ENCODE results near the gene PPP1R9B.

PPP1R9B gene, protein sequence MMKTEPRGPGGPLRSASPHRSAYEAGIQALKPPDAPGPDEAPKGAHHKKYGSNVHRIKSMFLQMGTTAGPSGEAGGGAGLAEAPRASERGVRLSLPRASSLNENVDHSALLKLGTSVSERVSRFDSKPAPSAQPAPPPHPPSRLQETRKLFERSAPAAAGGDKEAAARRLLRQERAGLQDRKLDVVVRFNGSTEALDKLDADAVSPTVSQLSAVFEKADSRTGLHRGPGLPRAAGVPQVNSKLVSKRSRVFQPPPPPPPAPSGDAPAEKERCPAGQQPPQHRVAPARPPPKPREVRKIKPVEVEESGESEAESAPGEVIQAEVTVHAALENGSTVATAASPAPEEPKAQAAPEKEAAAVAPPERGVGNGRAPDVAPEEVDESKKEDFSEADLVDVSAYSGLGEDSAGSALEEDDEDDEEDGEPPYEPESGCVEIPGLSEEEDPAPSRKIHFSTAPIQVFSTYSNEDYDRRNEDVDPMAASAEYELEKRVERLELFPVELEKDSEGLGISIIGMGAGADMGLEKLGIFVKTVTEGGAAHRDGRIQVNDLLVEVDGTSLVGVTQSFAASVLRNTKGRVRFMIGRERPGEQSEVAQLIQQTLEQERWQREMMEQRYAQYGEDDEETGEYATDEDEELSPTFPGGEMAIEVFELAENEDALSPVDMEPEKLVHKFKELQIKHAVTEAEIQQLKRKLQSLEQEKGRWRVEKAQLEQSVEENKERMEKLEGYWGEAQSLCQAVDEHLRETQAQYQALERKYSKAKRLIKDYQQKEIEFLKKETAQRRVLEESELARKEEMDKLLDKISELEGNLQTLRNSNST

DNA sequence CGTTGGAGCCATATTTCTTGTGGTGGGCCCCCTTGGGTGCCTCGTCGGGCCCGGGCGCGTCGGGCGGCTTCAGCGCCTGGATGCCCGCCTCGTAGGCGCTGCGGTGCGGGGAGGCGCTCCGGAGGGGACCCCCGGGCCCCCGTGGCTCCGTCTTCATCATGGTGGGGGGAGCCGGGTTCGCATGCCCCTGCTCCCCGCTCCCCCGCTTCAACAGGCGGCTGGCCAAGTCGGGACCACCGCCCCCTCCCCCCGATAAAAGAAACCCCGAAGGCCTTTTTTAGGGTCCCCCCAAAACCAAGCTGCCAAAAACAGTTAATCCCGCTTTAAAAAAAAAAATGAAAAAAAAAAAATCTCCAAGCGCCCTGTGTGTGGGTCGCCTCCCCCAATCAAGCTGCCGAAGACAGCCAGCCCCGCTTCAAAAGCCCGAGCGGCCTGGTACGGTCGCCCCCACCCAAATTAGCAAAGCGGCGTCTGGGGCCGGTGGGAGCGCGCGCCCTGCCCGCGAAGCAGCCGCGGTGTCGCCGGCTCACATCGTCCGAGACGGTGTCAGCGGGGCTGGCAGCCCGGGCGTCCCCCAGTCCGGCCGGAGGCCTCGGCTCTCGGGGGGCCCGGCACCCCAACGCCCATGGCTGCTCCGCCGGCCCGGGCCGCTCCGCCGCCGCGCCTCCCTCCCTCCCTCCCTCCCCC is at the start of gene PPP1R9B:
Gene PPP1R9B (minus strand): TSS at position 324 of the 687 bp plus-strand sequence. CDS start 164 bp downstream, at position 160.
- TF ChIP-seq, protein P1, sequence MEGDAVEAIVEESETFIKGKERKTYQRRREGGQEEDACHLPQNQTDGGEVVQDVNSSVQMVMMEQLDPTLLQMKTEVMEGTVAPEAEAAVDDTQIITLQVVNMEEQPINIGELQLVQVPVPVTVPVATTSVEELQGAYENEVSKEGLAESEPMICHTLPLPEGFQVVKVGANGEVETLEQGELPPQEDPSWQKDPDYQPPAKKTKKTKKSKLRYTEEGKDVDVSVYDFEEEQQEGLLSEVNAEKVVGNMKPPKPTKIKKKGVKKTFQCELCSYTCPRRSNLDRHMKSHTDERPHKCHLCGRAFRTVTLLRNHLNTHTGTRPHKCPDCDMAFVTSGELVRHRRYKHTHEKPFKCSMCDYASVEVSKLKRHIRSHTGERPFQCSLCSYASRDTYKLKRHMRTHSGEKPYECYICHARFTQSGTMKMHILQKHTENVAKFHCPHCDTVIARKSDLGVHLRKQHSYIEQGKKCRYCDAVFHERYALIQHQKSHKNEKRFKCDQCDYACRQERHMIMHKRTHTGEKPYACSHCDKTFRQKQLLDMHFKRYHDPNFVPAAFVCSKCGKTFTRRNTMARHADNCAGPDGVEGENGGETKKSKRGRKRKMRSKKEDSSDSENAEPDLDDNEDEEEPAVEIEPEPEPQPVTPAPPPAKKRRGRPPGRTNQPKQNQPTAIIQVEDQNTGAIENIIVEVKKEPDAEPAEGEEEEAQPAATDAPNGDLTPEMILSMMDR (conservative IDR thresholded peaks at IDR 0.05; ENCODE audit: low read depth, low read length), result no peak
- H3K4me3 ChIP-seq (ENCODE audit: low read depth, low read length), result peak within 1 kb of the TSS; percentile 86
- DNase-seq (ENCODE audit: low read depth), result no peak

DNA sequence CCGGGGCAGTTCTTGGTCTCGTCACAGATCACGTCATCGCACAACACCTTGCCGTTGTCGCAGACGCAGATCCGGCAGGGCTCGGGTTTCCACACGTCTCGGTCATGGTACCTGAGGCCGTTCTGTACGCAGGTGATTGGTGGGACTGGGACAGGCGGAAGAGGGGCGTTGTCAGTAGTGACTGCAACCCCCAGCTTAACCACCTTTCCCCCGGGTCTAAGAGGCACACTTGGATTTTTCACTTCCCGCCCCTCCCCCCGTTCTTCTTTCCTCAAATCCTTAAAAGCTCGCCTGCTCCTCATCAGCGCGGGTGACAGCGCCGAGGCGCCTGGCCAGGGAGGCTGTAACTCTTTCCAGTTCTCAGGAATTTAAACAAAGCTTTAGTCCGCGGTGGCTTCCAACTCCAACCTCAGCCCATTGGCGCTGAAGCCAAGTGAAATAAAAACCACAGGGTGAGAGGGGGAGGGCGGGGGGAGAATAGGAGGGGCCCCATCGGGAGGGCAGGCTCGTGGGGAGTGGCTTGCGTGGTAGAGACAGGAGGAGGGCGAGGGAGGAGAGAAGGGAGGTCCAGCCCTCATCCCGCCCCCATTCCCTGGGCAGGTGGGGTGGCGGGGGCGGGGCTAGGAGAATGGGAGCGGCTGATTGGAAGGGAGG is 49.5 kb upstream of the PPP1R9B start:
- peak; percentile 99 for DNase-seq (ENCODE audit: low read depth)
- TF ChIP-seq, protein P1 (conservative IDR thresholded peaks at IDR 0.05; ENCODE audit: low read depth, low read length), result no peak
- peak overlapping the region; percentile 98 for H3K4me3 ChIP-seq (ENCODE audit: low read depth, low read length)

DNA sequence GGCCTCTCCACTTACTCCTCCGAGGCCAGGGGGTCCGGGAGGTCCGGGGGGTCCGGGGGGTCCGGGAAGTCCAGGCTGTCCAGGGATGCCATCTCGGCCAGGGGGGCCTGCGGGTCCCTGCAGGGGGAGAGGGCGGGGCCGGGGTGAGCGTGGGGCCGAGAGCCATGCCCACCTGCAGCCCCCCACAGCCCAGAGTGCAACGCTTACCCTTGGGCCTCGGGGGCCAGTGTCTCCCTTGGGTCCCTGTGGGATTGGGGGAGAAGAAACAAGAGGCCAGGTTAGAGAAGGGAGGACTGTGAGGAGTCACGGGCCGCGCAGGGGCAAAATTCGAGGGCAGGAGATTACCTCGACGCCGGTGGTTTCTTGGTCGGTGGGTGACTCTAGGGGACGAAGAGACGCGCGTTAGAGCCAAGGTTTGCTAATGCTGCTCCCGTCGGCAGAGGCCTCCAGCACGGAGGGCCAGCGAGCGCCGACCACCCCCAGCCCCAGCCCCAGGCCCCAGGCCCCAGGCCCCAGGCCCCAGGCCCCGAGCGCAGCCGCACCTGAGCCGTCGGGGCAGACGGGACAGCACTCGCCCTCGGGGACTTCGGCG is 48.8 kb upstream of the PPP1R9B start:
- DNase-seq (ENCODE audit: low read depth), result peak; percentile 27
- peak overlapping the region; percentile 98 for H3K4me3 ChIP-seq (ENCODE audit: low read depth, low read length)
- TF ChIP-seq, protein P1 (conservative IDR thresholded peaks at IDR 0.05; ENCODE audit: low read depth, low read length), result no peak

DNA sequence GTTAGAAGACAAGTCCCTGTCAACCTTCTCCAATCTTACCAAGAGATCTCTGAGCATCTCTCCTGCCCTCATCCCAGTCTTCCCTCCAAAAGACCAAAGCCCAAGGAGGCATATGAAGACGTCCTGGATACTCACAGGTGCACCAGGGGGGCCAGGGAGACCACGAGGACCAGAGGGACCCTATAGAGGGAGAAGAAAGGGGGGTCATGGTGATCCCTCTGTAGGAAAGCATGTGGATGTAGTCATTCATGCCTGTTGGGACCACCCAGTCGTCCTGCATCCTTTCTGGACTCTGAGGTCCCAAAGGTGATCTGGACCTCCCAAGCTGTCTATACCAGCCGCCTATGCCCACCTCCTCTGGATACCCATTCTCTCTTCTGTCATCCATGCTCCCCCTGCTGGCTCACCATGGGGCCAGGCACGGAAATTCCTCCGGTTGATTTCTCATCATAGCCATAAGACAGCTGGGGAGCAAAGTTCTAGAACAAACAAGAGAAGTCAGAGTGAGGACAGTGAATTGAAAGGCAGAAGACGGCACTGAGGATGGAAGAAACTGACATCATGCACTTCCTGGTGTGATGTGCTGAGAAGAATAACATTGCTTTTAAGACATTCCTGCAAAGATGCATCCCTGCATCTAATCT is 47.7 kb upstream of the PPP1R9B start:
- TF ChIP-seq, protein P1 (conservative IDR thresholded peaks at IDR 0.05; ENCODE audit: low read depth, low read length), result peak; percentile 81
- H3K4me3 ChIP-seq (ENCODE audit: low read depth, low read length), result peak overlapping the region; percentile 98

DNA sequence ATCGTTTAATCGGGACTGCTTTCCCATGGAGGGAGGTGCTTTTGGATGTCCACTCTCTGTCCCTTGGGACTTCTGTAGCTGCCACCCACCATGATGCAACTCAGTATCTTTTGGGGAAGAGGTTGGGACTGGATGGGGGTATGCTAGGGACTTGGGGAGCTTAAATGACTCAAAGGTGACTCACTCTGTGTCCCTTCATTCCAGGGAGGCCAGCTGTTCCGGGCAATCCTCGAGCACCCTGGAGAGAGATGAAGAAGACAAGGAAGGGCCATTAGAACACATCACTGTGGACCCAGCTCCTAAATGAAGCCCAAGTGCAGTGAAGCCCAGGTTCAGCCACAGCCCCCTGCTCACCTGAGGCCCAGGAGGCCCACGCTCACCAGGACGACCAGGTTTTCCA is 46.3 kb upstream of the PPP1R9B start:
- peak; percentile 64 for DNase-seq (ENCODE audit: low read depth)
- H3K4me3 ChIP-seq (ENCODE audit: low read depth, low read length), result peak overlapping the region; percentile 98
- TF ChIP-seq, protein P1 (conservative IDR thresholded peaks at IDR 0.05; ENCODE audit: low read depth, low read length), result no peak

More for the DNA sequence above, 47.7 kb upstream of the PPP1R9B start:
- peak; percentile 90 for DNase-seq (ENCODE audit: low read depth)
